GM18498 (cell line): ENCODE data around the gene PERCC1.
"Not testable (repeated sequence)": the region's sequence is repeated elsewhere in the genome, so short reads cannot be mapped to it uniquely, and the experiment has no call there.

Source experiments
- ATAC-seq: cut with Tn5 transposase; IDR thresholded peaks from one replicate; pipeline ENCODE4 v1.9.1; 2021; ENCODE audit warnings: mild to moderate bottlenecking, moderate library complexity; ENCODE audit not compliant: unreplicated experiment

Gene PERCC1

GRCh38 chr16:1433263-1433560, 2.3 kb downstream of the PERCC1 start:
- no peak for ATAC-seq

GRCh38 chr16:1433756-1434155, 2.9 kb downstream of the PERCC1 start:
- ATAC-seq = no peak

- ATAC-seq = no peak
These were observed 4.0 kb downstream of the PERCC1 start for GRCh38 chr16:1434644-1435592.

GRCh38 chr16:1435921-1436697, 5.2 kb downstream of the PERCC1 start:
- no peak for ATAC-seq

- ATAC-seq = no peak
These were observed 6.0 kb downstream of the PERCC1 start for GRCh38 chr16:1436731-1437355.

- no peak for ATAC-seq
These were observed 6.7 kb downstream of the PERCC1 start for GRCh38 chr16:1437606-1438005.

GRCh38 chr16:1438229-1439057, 7.6 kb downstream of the PERCC1 start:
- ATAC-seq = no peak

- no peak for ATAC-seq
These were observed 8.3 kb downstream of the PERCC1 start for GRCh38 chr16:1439058-1439698.

- ATAC-seq = not testable (repeated sequence)
These were observed 8.8 kb downstream of the PERCC1 start for GRCh38 chr16:1439699-1440074.

GRCh38 chr16:1441391-1441829, 10.5 kb downstream of the PERCC1 start:
- ATAC-seq = no peak

GRCh38 chr16:1442697-1443096, 11.8 kb downstream of the PERCC1 start:
- no peak for ATAC-seq

GRCh38 chr16:1443403-1443973, 12.6 kb downstream of the PERCC1 start:
- ATAC-seq = no peak

GRCh38 chr16:1443980-1444729, 13.3 kb downstream of the PERCC1 start, which contains the start of gene CCDC154:
CCDC154 (minus strand) TSS chr16:1444556; CDS start chr16:1444322, 234 bp downstream.
- ATAC-seq = no peak

- ATAC-seq = no peak
These were observed 14.0 kb downstream of the PERCC1 start for GRCh38 chr16:1444730-1445517.

- no peak for ATAC-seq
These were observed 14.8 kb downstream of the PERCC1 start for GRCh38 chr16:1445518-1446203.

- no peak for ATAC-seq
These were observed 15.6 kb downstream of the PERCC1 start for GRCh38 chr16:1446296-1447080.

GRCh38 chr16:1447965-1448364, 17.1 kb downstream of the PERCC1 start:
- no peak for ATAC-seq
